ENCODE results near the gene GTPBP3. TPM values are rescaled to one million over a fixed set of nuclear protein-coding genes. Genes with fewer than 3 reads are reported as not detected.

GTPBP3 gene
- total and polyA plus RNA-seq, 9 of the 15 experiments (the other 6 are each of a cell fraction or from before 2014, with no cell fraction given): 4.9 to 124 (median 22.6) TPM

- no peak for FAIRE-seq
- H4K20me1 ChIP-seq (replicated peaks; ENCODE audit: control insufficient read depth, insufficient read depth, low read length): 0 out of 2 replicates have a peak, but pooled peaks cover 3% of the 10 kb centered on the region
- DNase-seq (ENCODE audit: extremely low read depth in 1 of 4, low spot score in 3 of 4): no peak
- no peaks in the 10 kb centered on the region for H3K9me1 ChIP-seq (ENCODE audit: control insufficient read depth, insufficient read depth, low read length)
- CTCF ChIA-PET (ENCODE audit: low intra/inter-chr PET ratio): interaction anchor here (0.8 to 1.1 kb wide), 2 partner anchors 29 to 86 kb away, joined by 3 read pairs; partner anchors contain the start of gene ANO8
- no peaks in the 10 kb centered on the region for H3K9me3 ChIP-seq (replicated peaks; ENCODE audit: control insufficient read depth, insufficient read depth, low read depth, low read length)
- H3K79me2 ChIP-seq (ENCODE audit: control insufficient read depth, insufficient read depth, low read length): peaks cover 40% of the 10 kb centered on the region
- no peak overlapping the region for H3K27ac ChIP-seq (ENCODE audit: extremely low read depth, low read depth, low read length)
- POLR2A ChIA-PET: interaction anchor here (0.6 to 1.1 kb wide), 5 partner anchors 11 to 1655 kb away, joined by 3 to 7 read pairs (median 3); partner anchors contain the start of gene BABAM1
- H3K27me3 ChIP-seq (ENCODE audit: control insufficient read depth in 2 of 2, insufficient read depth in 2 of 2, low read length in 2 of 2): no peaks in the 10 kb centered on the region
- in situ Hi-C loops (cut with MboI) (no loop called here), intact Hi-C loops (cut with micrococcal nuclease) (loop anchor here (1.0 kb wide), 1 partner anchor 11 kb away; no protein-coding TSS in a partner anchor)
- no TSS peak for BruUV-seq (replicated peaks)
- peaks cover 13% of the 10 kb centered on the region for H3K36me3 ChIP-seq (ENCODE audit: control insufficient read depth, insufficient read depth, low read length)
- H3K9ac ChIP-seq (ENCODE audit: insufficient read depth in 1 of 2, low read depth in 2 of 2, low read length in 2 of 2): peak overlapping the region; percentile 20 to 93; a peak in 3 of 4 replicates
- WGBS (ENCODE audit: insufficient coverage, low coverage, missing lambda C conversion rate): 11% methylated on average over 7 of the region's 7 CpGs
- H3K4me1 ChIP-seq (replicated peaks in 1 of 2; ENCODE audit: control insufficient read depth in 2 of 2, insufficient read depth in 2 of 2, low read length in 2 of 2): peaks cover 26 to 72% of the 10 kb centered on the region in 2 experiments; a peak in 4 of 5 replicates
- no peak for ATAC-seq
- H3K4me3 ChIP-seq: peak overlapping the region; percentile 58
- peak overlapping the region; percentile 94 for H3K4me2 ChIP-seq (ENCODE audit: insufficient read depth, low read length)
- H2AFZ ChIP-seq (ENCODE audit: low read depth, low read length): peak overlapping the region; percentile 88
- peak; percentile 76; the same call in 1 of the 2 replicates for TF ChIP-seq BCOR (IDR thresholded peaks at IDR 0.05)
- TF ChIP-seq GATAD2A (IDR thresholded peaks at IDR 0.05): 0 out of 2 replicates have a peak, but pooled peaks have one; percentile 42
- no peak for TF ChIP-seq NBN (IDR thresholded peaks at IDR 0.05; ENCODE audit: low read depth)
- no peak for TF ChIP-seq NUFIP1 (IDR thresholded peaks at IDR 0.05; ENCODE audit: partially characterized antibody)
- TF ChIP-seq FOXM1 (IDR thresholded peaks at IDR 0.05; ENCODE audit: low read depth): no peak
- 0 out of 2 replicates have a peak, but pooled peaks have one; percentile 9 for TF ChIP-seq FOXM1 (CRISPR knock-in tag; IDR thresholded peaks at IDR 0.05; ENCODE audit: low read depth)
- TF ChIP-seq FOXP4 (CRISPR knock-in tag; IDR thresholded peaks at IDR 0.05; ENCODE audit: borderline replicate concordance): 0 out of 2 replicates have a peak, but pooled peaks have one; percentile 77
- 0 out of 2 replicates have a peak, but pooled peaks have one; percentile 49 for TF ChIP-seq ELF1 (tag; IDR thresholded peaks at IDR 0.05)
- peak; percentile 70; the same call in 1 of the 2 replicates for TF ChIP-seq CUX1 (CRISPR knock-in tag; IDR thresholded peaks at IDR 0.05)
- no peak for TF ChIP-seq DIDO1 (tag; IDR thresholded peaks at IDR 0.05; ENCODE audit: low read depth)
- no peak for TF ChIP-seq HINFP (tag; conservative IDR thresholded peaks at IDR 0.05; ENCODE audit: low read depth)
- TF ChIP-seq ZNF589 (CRISPR knock-in tag; IDR thresholded peaks at IDR 0.05; ENCODE audit: low read depth): peak; percentile 71; the same call in 1 of the 2 replicates
- TF ChIP-seq ZFP36 (IDR thresholded peaks at IDR 0.05; ENCODE audit: low read depth, low read length, partially characterized antibody): peak; percentile 52
- TF ChIP-seq ADNP (tag; IDR thresholded peaks at IDR 0.05): 0 out of 2 replicates have a peak, but pooled peaks have one; percentile 44
- no peak for TF ChIP-seq PHTF2 (CRISPR knock-in tag; IDR thresholded peaks at IDR 0.05)
Observed at GRCh38 chr19:17305216-17305516, 32.2 kb upstream of the GTPBP3 start.
